HEK293 (cell line): Measurements from ENCODE around the gene APPL2.

ENCODE experiments used
- CTCF ChIA-PET: fragments of 350-600 bp; formaldehyde crosslinking; extraction: SDS; loops from one replicate; lab custom pipeline; 2021; ENCODE audit warnings: antibody characterized with exemption; lab: Yijun Ruan, JAX
- POLR2A ChIA-PET: fragments of 300-600 bp; formaldehyde crosslinking; extraction: SDS; loops from one replicate; lab custom pipeline; 2020; ENCODE audit warnings: antibody characterized with exemption, inconsistent platforms; lab: Yijun Ruan, JAX
- H3K27ac ChIP-seq: fragments of 200-500 bp; sonication (Bioruptor generic); 2 replicates; pipeline ENCODE4 v1.5.1; 2014; ENCODE audit warnings: low read depth, low read length, control low read depth, inconsistent platforms; ENCODE audit errors: extremely low read depth
- H3K36me3 ChIP-seq, 2 experiments: fragments of 200-500 bp in 1 of 2; sonication (Bioruptor generic) in 1 of 2; 1 replicate in 1 of 2; 2 replicates in 1 of 2; pipeline ENCODE4 v1.5.1; 2014 to 2017; ENCODE audit warnings: inconsistent platforms in 2 of 2, low read length in 2 of 2; ENCODE audit not compliant: control insufficient read depth in 2 of 2, insufficient read depth in 1 of 2
- H3K4me1 ChIP-seq: fragments of 200-500 bp; sonication (Bioruptor generic); 2 replicates; pipeline ENCODE4 v1.5.1; 2014; ENCODE audit warnings: mild to moderate bottlenecking, low read length, inconsistent platforms; ENCODE audit not compliant: control insufficient read depth, insufficient read depth
- H3K4me3 ChIP-seq: 2 replicates; pipeline ENCODE4 v1.5.1; 2011; ENCODE audit warnings: low read depth, mild to moderate bottlenecking, control low read depth, low read length, moderate library complexity
- H3K9me3 ChIP-seq: fragments of 200-500 bp; sonication (Bioruptor generic); 2 replicates; pipeline ENCODE4 v1.5.1; 2014; ENCODE audit warnings: low read depth, low read length, inconsistent platforms; ENCODE audit not compliant: control insufficient read depth, insufficient read depth
- GLIS1 ChIP-seq: fragments of 450-650 bp; formaldehyde crosslinking; IDR thresholded peaks from 2 replicates; pipeline ENCODE4 v1.5.1; 2016; ENCODE audit warnings: missing biosample characterization, missing genetic modification characterization
- MYNN ChIP-seq: fragments of 450-650 bp; formaldehyde crosslinking; IDR thresholded peaks from 2 replicates; pipeline ENCODE4 v1.5.1; 2016; ENCODE audit warnings: missing biosample characterization, missing genetic modification characterization, borderline replicate concordance
- PRDM1 ChIP-seq: fragments of 450-650 bp; formaldehyde crosslinking; IDR thresholded peaks from 2 replicates; pipeline ENCODE4; 2016; ENCODE audit warnings: missing biosample characterization, missing genetic modification characterization
- SCRT1 ChIP-seq: fragments of 450-650 bp; formaldehyde crosslinking; IDR thresholded peaks from 2 replicates; pipeline ENCODE4 v1.5.1; 2016; ENCODE audit warnings: missing biosample characterization, missing genetic modification characterization, borderline replicate concordance
- TCF7L2 ChIP-seq: IDR thresholded peaks from 2 replicates; pipeline ENCODE4 v1.6.1; 2011; ENCODE audit warnings: low read depth, mild to moderate bottlenecking, inconsistent platforms, low read length, moderate library complexity, borderline replicate concordance
- YY1 ChIP-seq: fragments of 450-650 bp; formaldehyde crosslinking; IDR thresholded peaks from 2 replicates; pipeline ENCODE4 v1.5.1; 2018; ENCODE audit warnings: missing biosample characterization, missing genetic modification characterization
- ZBTB7A ChIP-seq: fragments of 450-650 bp; formaldehyde crosslinking; IDR thresholded peaks from 2 replicates; pipeline ENCODE4 v1.5.1; 2016; ENCODE audit warnings: low read depth, missing biosample characterization, missing genetic modification characterization
- ZNF114 ChIP-seq: fragments of 450-650 bp; formaldehyde crosslinking; IDR thresholded peaks from 2 replicates; pipeline ENCODE4 v1.5.0; 2017; ENCODE audit warnings: missing biosample characterization, missing genetic modification characterization
- ZNF175 ChIP-seq: fragments of 450-650 bp; formaldehyde crosslinking; IDR thresholded peaks from 2 replicates; pipeline ENCODE4 v1.5.1; 2016; ENCODE audit warnings: missing biosample characterization, missing genetic modification characterization
- ZNF19 ChIP-seq: fragments of 450-650 bp; formaldehyde crosslinking; IDR thresholded peaks from 2 replicates; pipeline ENCODE4; 2016; ENCODE audit warnings: missing biosample characterization, missing genetic modification characterization, low read depth
- ZNF311 ChIP-seq: fragments of 450-650 bp; formaldehyde crosslinking; IDR thresholded peaks from 2 replicates; pipeline ENCODE4 v1.5.1; 2017; ENCODE audit warnings: missing biosample characterization, missing genetic modification characterization, borderline replicate concordance
- ZNF391 ChIP-seq: fragments of 450-650 bp; formaldehyde crosslinking; IDR thresholded peaks from 2 replicates; pipeline ENCODE4 v1.5.1; 2016; ENCODE audit warnings: low read depth, missing biosample characterization, missing genetic modification characterization, borderline replicate concordance
- ZNF423 ChIP-seq: fragments of 450-650 bp; formaldehyde crosslinking; IDR thresholded peaks from 2 replicates; pipeline ENCODE4 v1.5.1; 2016; ENCODE audit warnings: missing biosample characterization, missing genetic modification characterization
- ZNF549 ChIP-seq: fragments of 450-650 bp; IDR thresholded peaks from 2 replicates; pipeline ENCODE4 v1.5.1; 2018; ENCODE audit warnings: missing biosample characterization, missing genetic modification characterization, mild to moderate bottlenecking, inconsistent platforms, moderate library complexity
- ZNF600 ChIP-seq: fragments of 450-650 bp; formaldehyde crosslinking; IDR thresholded peaks from 2 replicates; pipeline ENCODE4 v1.5.1; 2016; ENCODE audit warnings: missing biosample characterization, missing genetic modification characterization
- ZNF658 ChIP-seq: fragments of 450-650 bp; formaldehyde crosslinking; IDR thresholded peaks from 2 replicates; pipeline ENCODE4; 2016; ENCODE audit warnings: missing biosample characterization, missing genetic modification characterization
- ZNF660 ChIP-seq: fragments of 450-650 bp; IDR thresholded peaks from 2 replicates; pipeline ENCODE4 v1.5.1; 2018; ENCODE audit warnings: missing biosample characterization, mild to moderate bottlenecking, missing genetic modification characterization
- ZNF830 ChIP-seq: fragments of 450-650 bp; IDR thresholded peaks from 2 replicates; pipeline ENCODE4 v1.5.0; 2018; ENCODE audit warnings: missing biosample characterization, missing genetic modification characterization, low read depth, mild to moderate bottlenecking, moderate library complexity
- ZSCAN30 ChIP-seq: fragments of 450-650 bp; IDR thresholded peaks from 2 replicates; pipeline ENCODE4 v1.5.1; 2018; ENCODE audit warnings: missing biosample characterization, mild to moderate bottlenecking, missing genetic modification characterization, moderate library complexity
- TF ChIP-seq, protein P1 (sequence below): fragments of 450-650 bp; formaldehyde crosslinking; IDR thresholded peaks from 2 replicates; pipeline ENCODE4 v1.5.1; 2016; ENCODE audit warnings: missing biosample characterization, missing genetic modification characterization
- TF ChIP-seq, protein P2 (sequence below): fragments of 450-650 bp; formaldehyde crosslinking; IDR thresholded peaks from 2 replicates; pipeline ENCODE4 v1.5.1; 2016; ENCODE audit warnings: missing biosample characterization, missing genetic modification characterization
- TF ChIP-seq, protein P3 (sequence below): fragments of 450-650 bp; formaldehyde crosslinking; IDR thresholded peaks from 2 replicates; pipeline ENCODE4; 2016; ENCODE audit warnings: missing biosample characterization, missing genetic modification characterization
- TF ChIP-seq, protein P4 (sequence below): fragments of 450-650 bp; formaldehyde crosslinking; conservative IDR thresholded peaks from 2 replicates; pipeline ENCODE4 v1.5.1; 2016; ENCODE audit warnings: low read depth, missing biosample characterization, missing genetic modification characterization
- TF ChIP-seq, protein P5 (sequence below): fragments of 450-650 bp; formaldehyde crosslinking; optimal IDR thresholded peaks from 2 replicates; pipeline ENCODE3; 2016; ENCODE audit warnings: missing biosample characterization, mild to moderate bottlenecking, missing genetic modification characterization

APPL2 gene

DNA sequence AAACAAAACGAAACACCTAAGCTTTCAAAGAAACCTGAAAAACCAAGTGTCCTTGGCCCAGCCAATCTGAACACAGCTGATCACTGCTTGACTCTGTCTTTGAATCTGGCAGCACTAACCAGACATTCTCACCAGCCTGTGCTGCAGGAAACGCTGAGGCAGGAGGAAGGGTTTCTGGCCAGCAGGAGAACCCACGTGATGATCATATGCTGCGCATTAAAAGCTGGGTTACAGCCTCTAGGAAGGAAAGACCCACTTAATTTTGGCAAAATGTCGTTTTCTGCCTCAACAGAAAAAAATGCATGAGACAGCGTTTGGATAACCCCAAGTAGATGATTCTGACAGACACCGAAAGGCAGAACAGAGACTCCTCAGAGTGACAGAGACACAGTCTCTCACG lies 9.8 kb downstream of the APPL2 start:
- no peak overlapping the region for H3K4me3 ChIP-seq
- H3K4me1 ChIP-seq: no peaks in the 10 kb centered on the region
- TF ChIP-seq ZNF175 (no peak), MYNN (tag by site-specific recombination) (no peak), ZNF600 (tag by site-specific recombination) (no peak), ZSCAN30 (tag by site-specific recombination) (no peak), SCRT1 (tag by site-specific recombination) (no peak), ZNF549 (no peak), ZNF311 (tag by site-specific recombination) (no peak), GLIS1 (tag by site-specific recombination) (no peak), ZNF19 (no peak)
- TF ChIP-seq, protein P1, sequence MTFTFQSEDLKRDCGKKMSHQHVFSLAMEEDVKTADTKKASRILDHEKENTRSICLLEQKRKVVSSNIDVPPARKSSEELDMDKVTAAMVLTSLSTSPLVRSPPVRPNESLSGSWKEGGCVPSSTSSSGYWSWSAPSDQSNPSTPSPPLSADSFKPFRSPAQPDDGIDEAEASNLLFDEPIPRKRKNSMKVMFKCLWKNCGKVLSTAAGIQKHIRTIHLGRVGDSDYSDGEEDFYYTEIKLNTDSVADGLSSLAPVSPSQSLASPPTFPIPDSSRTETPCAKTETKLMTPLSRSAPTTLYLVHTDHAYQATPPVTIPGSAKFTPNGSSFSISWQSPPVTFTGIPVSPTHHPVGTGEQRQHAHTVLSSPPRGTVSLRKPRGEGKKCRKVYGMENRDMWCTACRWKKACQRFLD (tag by site-specific recombination): no peak
- TF ChIP-seq, protein P2, sequence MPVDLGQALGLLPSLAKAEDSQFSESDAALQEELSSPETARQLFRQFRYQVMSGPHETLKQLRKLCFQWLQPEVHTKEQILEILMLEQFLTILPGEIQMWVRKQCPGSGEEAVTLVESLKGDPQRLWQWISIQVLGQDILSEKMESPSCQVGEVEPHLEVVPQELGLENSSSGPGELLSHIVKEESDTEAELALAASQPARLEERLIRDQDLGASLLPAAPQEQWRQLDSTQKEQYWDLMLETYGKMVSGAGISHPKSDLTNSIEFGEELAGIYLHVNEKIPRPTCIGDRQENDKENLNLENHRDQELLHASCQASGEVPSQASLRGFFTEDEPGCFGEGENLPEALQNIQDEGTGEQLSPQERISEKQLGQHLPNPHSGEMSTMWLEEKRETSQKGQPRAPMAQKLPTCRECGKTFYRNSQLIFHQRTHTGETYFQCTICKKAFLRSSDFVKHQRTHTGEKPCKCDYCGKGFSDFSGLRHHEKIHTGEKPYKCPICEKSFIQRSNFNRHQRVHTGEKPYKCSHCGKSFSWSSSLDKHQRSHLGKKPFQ (tag by site-specific recombination): no peak
- TF ChIP-seq, protein P3, sequence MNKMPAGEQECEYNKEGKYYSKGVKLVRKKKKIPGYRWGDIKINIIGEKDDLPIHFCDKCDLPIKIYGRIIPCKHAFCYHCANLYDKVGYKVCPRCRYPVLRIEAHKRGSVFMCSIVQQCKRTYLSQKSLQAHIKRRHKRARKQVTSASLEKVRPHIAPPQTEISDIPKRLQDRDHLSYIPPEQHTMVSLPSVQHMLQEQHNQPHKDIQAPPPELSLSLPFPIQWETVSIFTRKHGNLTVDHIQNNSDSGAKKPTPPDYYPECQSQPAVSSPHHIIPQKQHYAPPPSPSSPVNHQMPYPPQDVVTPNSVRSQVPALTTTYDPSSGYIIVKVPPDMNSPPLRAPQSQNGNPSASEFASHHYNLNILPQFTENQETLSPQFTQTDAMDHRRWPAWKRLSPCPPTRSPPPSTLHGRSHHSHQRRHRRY (tag by site-specific recombination): no peak
- ChIA-PET CTCF (interaction anchor here (0.6 kb wide), 1 partner anchor 56 kb away, joined by 4 read pairs; no protein-coding TSS in a partner anchor), POLR2A (interaction anchor here (1.1 to 2.3 kb wide), 2 partner anchors 9 to 10 kb away, joined by 3 to 9 read pairs; partner anchors contain the start of gene APPL2)
- peaks cover 18 to 65% of the 10 kb centered on the region in 2 experiments for H3K36me3 ChIP-seq
- H3K27ac ChIP-seq: no peak overlapping the region
- H3K9me3 ChIP-seq: no peaks in the 10 kb centered on the region

DNA sequence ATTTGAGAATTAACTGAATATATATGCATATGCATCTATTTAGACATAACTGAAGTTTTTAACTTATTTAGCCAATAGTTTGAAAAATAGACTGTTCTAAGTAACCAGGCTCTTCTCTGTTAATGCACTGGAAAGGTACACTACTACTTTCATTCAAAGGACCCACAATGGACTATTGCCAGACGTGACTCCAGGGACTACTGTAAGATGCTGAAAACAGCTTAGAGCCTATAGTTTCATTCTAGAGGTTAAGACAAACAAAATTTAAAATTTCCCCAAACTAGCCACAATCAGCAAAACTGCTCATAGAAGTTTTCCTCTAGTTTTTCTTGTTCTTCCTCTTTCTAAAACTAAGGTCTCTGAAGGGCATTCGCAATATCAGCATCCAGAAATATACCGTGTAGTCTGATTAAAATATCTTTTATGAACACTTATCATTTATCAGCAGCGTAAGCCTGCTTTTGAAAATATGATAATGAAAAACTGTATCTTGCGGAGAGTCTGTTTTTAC lies 10.4 kb downstream of the APPL2 start:
- no peak overlapping the region for H3K4me3 ChIP-seq
- CTCF ChIA-PET: interaction anchor here (0.6 kb wide), 1 partner anchor 57 kb away, joined by 4 read pairs; no protein-coding TSS in a partner anchor
- peaks cover 19 to 68% of the 10 kb centered on the region in 2 experiments for H3K36me3 ChIP-seq
- TF ChIP-seq ZNF660: no peak
- TF ChIP-seq ZNF658 (tag by site-specific recombination): no peak
- TF ChIP-seq, protein P4, sequence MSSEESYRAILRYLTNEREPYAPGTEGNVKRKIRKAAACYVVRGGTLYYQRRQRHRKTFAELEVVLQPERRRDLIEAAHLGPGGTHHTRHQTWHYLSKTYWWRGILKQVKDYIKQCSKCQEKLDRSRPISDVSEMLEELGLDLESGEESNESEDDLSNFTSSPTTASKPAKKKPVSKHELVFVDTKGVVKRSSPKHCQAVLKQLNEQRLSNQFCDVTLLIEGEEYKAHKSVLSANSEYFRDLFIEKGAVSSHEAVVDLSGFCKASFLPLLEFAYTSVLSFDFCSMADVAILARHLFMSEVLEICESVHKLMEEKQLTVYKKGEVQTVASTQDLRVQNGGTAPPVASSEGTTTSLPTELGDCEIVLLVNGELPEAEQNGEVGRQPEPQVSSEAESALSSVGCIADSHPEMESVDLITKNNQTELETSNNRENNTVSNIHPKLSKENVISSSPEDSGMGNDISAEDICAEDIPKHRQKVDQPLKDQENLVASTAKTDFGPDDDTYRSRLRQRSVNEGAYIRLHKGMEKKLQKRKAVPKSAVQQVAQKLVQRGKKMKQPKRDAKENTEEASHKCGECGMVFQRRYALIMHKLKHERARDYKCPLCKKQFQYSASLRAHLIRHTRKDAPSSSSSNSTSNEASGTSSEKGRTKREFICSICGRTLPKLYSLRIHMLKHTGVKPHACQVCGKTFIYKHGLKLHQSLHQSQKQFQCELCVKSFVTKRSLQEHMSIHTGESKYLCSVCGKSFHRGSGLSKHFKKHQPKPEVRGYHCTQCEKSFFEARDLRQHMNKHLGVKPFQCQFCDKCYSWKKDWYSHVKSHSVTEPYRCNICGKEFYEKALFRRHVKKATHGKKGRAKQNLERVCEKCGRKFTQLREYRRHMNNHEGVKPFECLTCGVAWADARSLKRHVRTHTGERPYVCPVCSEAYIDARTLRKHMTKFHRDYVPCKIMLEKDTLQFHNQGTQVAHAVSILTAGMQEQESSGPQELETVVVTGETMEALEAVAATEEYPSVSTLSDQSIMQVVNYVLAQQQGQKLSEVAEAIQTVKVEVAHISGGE: no peak
- TF ChIP-seq ZNF830: no peak
- no peak for TF ChIP-seq ZNF423 (tag by site-specific recombination)
- no peak for TF ChIP-seq ZBTB7A (tag by site-specific recombination)
- TF ChIP-seq TCF7L2: no peak
- no peak for TF ChIP-seq PRDM1
- TF ChIP-seq ZNF114: no peak
- TF ChIP-seq ZNF549: no peak
- TF ChIP-seq YY1 (tag by site-specific recombination): no peak
- TF ChIP-seq, protein P5, sequence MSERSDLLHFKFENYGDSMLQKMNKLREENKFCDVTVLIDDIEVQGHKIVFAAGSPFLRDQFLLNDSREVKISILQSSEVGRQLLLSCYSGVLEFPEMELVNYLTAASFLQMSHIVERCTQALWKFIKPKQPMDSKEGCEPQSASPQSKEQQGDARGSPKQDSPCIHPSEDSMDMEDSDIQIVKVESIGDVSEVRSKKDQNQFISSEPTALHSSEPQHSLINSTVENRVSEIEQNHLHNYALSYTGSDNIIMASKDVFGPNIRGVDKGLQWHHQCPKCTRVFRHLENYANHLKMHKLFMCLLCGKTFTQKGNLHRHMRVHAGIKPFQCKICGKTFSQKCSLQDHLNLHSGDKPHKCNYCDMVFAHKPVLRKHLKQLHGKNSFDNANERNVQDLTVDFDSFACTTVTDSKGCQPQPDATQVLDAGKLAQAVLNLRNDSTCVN (tag by site-specific recombination): no peak
- TF ChIP-seq ZNF391 (tag by site-specific recombination): no peak
- TF ChIP-seq, all 188 proteins: peak for 0
- H3K9me3 ChIP-seq: no peaks in the 10 kb centered on the region
- H3K27ac ChIP-seq: no peak overlapping the region
- POLR2A ChIA-PET: interaction anchor here (2.3 kb wide), 1 partner anchor 10 kb away, joined by 9 read pairs; the partner anchor contains the start of gene APPL2
- no peaks in the 10 kb centered on the region for H3K4me1 ChIP-seq
